Stimulated activated CD4-positive, alpha-beta T cell treated with anti-CD3 and anti-CD28 coated beads, Interleukin-12 subunit alpha, Interleukin-12 subunit beta, amount 100 ng/mL, for 24 hours (primary cell): Measurements from ENCODE around the gene ELK3.

Experiments
- DNase-seq, 2 experiments: peaks; one replicate each; pipeline ENCODE4 v3.0.0-alpha.2; 2020; ENCODE audit warnings: low read depth in 2 of 2

Gene ELK3

DNA sequence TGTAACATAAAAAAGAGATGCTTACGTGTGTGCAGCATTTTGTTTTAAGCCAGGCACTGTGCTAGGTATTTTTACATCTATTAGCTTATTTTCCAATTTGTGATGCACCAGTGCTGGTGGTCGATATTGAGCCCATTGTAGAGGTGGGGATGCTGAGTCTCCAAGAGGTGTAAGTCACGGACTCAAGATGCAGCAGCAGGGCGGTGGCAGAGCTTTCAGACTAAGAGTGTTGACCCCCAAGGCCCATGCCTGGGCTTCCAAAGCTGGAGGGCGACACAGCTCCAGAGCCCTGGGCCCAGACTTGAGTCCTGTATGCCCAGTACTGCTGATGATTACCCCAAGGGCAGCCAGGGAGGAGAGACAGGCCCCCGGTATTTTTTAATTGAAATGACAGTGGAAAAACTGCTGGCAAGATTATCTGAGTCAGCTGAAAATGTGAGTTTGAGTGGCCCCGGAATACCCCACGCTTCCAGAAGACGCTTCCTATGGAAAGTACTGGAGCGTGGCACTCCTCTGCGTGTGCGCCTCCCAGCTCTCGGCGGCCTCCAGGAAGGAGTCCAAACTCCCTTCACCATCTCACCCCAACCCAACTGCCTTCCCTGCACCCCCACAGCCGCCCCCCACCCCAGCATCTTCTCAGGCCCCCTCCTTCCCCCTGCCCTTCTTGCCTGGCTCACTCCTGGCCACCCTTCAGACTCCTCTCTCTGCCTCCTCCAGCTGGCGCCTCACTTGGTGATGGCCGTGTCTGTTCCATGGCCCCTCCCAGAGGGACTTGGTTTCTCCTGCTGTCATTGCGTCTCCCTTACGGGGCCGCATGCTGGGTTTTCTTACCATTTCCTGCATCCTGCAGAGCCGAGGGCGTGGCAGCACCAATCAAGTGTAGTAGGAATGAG, 40.7 kb downstream of the ELK3 start:
- no peak for DNase-seq

DNA sequence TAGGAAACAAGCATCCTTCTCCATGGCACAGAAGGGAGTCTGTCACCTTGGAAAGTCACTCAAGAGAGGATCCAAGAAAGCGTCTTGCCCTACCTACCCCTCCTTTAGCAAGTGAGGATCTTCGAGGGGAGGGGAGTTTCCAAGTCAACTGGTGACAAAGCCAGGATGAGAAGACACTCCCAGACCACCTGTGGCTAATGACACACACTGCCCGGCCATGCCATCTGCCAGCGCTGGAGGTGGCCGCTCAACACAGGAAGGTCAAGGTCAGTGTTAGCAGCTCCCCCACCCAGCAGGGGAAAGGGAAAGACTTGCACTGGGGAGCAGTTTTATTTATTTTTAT, 41.3 kb downstream of the ELK3 start:
- no peak for DNase-seq

GRCh38 chr12:96236221-96236822, 42.1 kb downstream of the ELK3 start:
- DNase-seq, result no peak

GRCh38 chr12:96237035-96237434, 42.9 kb downstream of the ELK3 start:
- no peak for DNase-seq

- DNase-seq, result peak; percentile 26 to 53
Measured at GRCh38 chr12:96237465-96238077, 43.4 kb downstream of the ELK3 start.

DNA sequence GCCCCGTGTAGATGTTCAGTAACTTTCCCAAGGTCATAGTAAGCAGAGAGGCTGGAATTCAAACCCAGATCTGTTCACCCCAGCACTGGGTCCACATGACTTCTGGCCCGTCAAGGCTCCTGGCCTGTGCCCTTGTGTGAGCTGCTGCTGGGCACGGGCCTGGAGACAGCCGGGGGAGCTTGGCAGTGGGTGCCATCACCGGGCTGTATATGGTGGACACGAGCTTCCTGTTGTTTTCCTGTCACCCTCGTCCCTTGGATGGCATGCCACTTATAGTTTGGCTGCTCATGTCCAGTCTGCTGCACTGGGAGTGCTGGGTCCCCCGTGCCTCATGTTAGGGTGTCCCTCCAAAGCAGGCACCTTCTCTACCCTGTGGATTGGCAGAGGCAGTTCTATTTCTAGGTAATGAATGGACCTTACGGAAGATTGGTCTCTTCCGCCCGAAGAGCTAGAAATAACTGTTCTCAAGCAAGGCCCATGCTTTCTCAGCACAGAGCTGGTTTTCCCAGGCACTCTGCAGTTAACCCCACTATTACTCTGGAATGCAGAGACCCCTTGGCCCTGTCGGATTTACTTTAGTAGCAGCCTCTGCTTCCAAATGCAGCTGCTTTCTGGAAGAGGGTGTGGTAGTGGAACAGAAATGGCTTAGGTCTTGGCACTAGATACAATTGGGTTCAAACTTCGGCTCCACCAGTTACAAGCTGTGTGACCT, 44.3 kb downstream of the ELK3 start:
- no peak for DNase-seq

DNA sequence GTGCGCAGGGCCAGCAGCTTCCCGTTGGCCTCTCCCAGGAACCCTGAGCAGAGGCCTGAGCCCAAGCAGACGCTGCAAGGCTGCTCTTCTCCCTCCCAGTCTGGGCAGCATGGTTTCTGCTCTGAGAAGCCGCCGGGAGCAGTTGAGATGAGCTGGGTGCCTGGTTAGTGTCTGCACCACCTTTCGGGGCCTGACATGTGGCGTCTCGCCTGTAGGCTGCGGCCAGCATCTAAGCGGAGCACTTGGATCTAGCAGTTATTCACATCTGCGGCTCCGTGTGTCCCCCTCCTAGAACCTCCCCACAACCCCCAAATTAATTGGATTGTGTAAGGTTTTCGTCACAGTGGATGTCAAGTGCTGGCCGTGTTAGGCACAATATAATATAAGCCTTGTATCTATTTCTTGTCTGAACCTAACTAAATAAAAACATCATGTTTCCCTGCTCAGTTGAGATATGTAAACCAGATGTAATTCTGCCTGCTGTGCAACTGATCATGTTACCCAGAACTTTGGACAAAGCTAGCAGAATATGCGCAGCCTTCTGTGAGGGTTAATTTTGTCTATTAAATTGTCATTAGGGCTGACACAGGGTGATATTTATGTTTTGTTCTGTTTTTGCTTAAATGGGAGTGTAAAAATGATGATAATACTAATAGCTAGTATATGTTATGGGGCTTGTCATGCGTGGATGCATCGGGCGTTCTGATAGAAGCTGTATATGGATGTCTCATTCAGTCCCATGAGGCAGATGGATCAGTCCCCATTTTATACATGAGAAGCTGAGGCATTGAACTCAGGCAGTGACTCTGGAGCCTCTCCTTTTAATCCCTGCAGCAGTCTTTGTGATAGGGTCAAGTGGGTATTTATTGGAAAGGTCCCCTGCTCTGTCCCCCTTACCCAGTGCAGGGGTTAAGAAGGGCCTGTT, 45.8 kb downstream of the ELK3 start:
- DNase-seq, result no peak

- no peak for DNase-seq
Measured at GRCh38 chr12:96240656-96241055, 46.5 kb downstream of the ELK3 start.

- DNase-seq, result no peak
Measured at GRCh38 chr12:96241431-96241830, 47.3 kb downstream of the ELK3 start.

GRCh38 chr12:96241846-96242256, 47.7 kb downstream of the ELK3 start:
- no peak for DNase-seq

DNA sequence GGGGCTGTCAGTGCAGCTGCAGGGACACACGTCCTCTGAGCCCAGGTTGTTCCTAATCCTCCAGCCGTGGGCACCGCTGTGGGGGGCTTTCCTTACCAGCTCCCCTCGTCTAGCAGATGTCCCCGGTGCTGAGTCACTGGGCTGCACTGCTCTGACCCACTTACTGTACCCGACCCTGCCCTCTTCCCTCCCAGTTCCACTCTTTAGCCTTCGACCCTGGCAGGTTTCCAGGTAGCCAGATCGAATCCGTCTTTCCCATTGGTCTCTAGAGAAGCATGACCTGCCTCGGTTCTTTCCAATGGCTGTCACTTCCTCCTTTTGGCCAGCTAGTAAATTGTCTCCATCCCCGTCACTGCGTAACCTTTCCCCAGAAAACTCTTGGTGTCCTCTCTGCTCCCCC, 48.4 kb downstream of the ELK3 start:
- no peak for DNase-seq

DNA sequence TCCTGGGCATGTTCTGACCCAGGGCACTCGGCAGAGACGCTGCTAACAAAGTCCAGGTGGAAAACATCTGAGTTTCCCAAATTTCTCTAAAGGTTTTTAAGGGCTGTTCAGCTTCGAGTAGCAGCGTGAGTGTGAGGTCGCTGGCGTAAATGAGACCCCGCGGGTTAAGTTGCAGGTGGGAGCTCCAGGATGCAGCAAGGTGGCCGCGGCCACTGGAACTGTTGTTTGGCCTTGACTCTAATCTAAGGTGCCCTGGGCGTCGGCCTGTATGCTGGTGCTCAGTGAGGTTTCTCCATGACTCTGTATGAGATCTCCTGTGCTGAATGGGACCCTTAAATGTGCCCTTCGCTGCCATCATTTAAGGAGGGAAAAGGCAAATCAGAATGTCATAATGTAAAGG, 50.7 kb downstream of the ELK3 start:
- no peak for DNase-seq

DNA sequence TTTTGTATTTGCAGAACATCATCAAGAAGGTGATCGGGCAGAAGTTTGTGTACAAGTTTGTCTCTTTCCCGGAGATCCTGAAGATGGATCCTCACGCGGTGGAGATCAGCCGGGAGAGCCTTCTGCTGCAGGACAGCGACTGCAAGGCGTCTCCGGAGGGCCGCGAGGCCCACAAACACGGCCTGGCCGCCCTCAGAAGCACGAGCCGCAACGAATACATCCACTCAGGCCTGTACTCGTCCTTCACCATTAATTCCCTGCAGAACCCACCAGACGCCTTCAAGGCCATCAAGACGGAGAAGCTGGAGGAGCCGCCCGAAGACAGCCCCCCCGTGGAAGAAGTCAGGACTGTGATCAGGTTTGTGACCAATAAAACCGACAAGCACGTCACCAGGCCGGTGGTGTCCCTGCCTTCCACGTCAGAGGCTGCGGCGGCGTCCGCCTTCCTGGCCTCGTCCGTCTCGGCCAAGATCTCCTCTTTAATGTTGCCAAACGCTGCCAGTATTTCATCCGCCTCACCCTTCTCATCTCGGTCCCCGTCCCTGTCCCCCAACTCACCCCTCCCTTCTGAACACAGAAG, 52.8 kb downstream of the ELK3 start:
- no peak for DNase-seq

DNA sequence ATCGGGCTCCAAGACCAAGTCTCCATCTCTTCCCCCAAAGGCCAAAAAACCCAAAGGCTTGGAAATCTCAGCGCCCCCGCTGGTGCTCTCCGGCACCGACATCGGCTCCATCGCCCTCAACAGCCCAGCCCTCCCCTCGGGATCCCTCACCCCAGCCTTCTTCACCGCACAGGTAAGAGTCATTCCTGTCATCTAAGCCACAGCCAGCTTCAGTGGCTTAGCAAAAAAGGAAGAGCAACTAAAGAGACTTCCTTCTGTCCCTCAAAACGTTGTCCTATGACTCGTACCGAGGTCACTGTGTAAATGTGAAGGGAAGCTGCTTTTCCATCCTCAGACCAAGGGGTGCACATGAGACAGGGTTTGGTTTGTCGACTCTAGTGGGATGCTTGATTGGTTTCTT, 53.4 kb downstream of the ELK3 start:
- no peak for DNase-seq

DNA sequence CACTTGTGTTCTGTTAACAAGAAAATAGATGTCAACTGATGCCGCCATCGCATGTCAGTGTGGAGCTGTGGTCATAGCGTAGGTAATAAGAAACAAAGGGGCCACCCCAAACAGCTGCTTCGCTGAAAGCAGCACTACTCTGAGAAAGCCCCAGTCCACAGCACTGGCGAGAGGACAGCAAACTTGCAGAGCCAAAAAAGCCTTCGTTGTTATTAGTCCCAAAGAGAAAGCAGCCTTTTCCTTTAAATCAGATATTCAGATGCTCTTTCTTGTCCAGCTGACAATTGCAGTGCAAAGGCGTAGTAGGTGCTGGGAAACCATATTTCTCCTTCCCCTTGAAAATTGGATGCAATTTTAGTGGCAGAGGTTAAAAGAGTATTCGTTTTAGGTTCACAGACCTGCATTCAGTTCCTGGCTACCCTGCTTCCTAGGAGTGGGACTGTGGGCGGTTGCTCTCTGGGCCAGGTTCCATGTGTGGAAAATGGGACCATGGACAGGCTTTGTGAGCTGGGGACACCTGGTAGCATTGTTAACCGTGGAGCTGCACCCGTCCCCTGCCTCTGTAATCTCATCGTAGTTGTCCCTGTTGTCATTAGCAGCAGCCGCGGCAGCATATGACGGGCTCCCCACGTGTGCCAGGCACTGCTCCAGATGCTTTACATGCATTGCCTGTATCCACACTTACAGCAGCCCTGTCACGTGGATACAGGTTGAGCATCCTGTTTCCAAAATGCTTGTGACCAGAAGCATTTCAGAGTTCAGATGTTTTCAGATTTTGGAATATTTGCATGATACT, 54.2 kb downstream of the ELK3 start:
- no peak for DNase-seq

- DNase-seq, result no peak
Measured at GRCh38 chr12:96249196-96250118, 55.3 kb downstream of the ELK3 start.

DNA sequence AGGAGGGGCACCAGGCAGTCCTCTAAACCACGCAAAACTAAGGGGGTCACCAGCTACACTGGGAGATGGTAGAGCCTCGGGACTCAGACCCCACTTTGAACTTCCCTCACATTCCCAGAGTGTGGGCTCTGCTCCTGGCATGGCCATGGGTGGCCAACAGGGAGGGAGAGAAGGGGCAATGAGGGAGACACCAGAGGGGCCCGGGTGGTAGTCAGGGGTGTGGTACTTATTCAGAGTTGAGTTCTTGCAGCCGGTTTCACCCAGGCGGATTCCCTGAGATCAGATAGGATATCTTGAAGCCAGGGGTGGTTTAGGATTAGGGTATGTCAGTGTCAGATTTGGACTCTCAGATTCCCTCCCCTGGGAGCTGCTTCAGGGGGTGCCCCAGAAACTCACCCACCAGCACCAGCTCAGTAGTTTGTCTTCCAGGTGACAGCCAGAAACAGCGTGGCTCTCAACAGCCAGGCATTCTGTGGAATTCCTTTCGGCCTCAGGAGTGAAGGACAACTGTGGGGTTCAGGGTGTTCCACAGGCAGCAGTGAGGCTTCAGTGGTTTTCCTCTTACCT, 56.0 kb downstream of the ELK3 start:
- no peak for DNase-seq

DNA sequence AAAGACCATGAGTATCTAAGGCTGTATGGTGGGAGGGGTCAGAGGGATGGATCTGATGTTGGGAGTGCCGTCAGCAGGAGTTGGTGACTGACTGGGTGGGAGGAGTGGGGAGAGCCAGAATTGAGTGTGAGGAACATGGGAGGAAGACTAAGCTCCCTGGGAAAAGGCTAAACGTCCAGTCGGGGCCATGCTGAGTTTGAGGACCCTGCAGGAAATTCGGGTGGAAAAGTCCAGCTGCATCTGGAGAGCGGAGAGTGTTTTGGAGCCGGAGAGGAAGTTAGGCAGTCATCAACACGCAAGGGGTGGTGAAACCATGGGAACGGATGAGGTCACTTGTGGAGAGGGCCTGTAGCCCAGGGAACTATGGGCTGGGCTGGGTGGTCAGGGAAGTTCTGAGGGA, 60.9 kb downstream of the ELK3 start:
- no peak for DNase-seq
